ENCODE data around the gene BRMS1L.
"Not testable (repeated sequence)": the region's sequence is repeated elsewhere in the genome, so short reads cannot be mapped to it uniquely, and the experiment has no call there.

The BRMS1L gene

GRCh38 chr14:35821564-35822411 is 4.3 kb upstream of the BRMS1L start:
- DNase-seq (ENCODE audit: low read depth): no peak

- DNase-seq (ENCODE audit: low read depth): no peak
These were observed 3.6 kb upstream of the BRMS1L start for GRCh38 chr14:35822501-35822900.

- not testable (repeated sequence) for DNase-seq (ENCODE audit: low read depth)
These were observed 1.5 kb upstream of the BRMS1L start for GRCh38 chr14:35824446-35825165.

GRCh38 chr14:35825968-35826217 is 245 bp upstream of the BRMS1L start:
- DNase-seq (ENCODE audit: low read depth): no peak

GRCh38 chr14:35826952-35827416 is 846 bp downstream of the BRMS1L start:
- no peak for DNase-seq (ENCODE audit: low read depth)

GRCh38 chr14:35827678-35828472 is 1.7 kb downstream of the BRMS1L start:
- no peak for DNase-seq (ENCODE audit: low read depth)

GRCh38 chr14:35829449-35829848 is 3.3 kb downstream of the BRMS1L start:
- no peak for DNase-seq (ENCODE audit: low read depth)

GRCh38 chr14:35835208-35835982 is 9.3 kb downstream of the BRMS1L start:
- no peak for DNase-seq (ENCODE audit: low read depth)

GRCh38 chr14:35841704-35842103 is 15.6 kb downstream of the BRMS1L start:
- DNase-seq (ENCODE audit: low read depth): not testable (repeated sequence)

- not testable (repeated sequence) for DNase-seq (ENCODE audit: low read depth)
These were observed 16.1 kb downstream of the BRMS1L start for GRCh38 chr14:35842245-35842644.

GRCh38 chr14:35844494-35844893 is 18.4 kb downstream of the BRMS1L start:
- DNase-seq (ENCODE audit: low read depth): no peak

GRCh38 chr14:35847636-35848035 is 21.5 kb downstream of the BRMS1L start:
- DNase-seq (ENCODE audit: low read depth): no peak

- no peak for DNase-seq (ENCODE audit: low read depth)
These were observed 23.0 kb downstream of the BRMS1L start for GRCh38 chr14:35849122-35849521.

- DNase-seq (ENCODE audit: low read depth): no peak
These were observed 25.7 kb downstream of the BRMS1L start for GRCh38 chr14:35851823-35852222.

- no peak for DNase-seq (ENCODE audit: low read depth)
These were observed 27.1 kb downstream of the BRMS1L start for GRCh38 chr14:35853225-35853624.

- no peak for DNase-seq (ENCODE audit: low read depth)
These were observed 28.6 kb downstream of the BRMS1L start for GRCh38 chr14:35854696-35855270.

GRCh38 chr14:35855876-35856481 is 29.8 kb downstream of the BRMS1L start:
- DNase-seq (ENCODE audit: low read depth): no peak

GRCh38 chr14:35858521-35859209 is 32.5 kb downstream of the BRMS1L start:
- DNase-seq (ENCODE audit: low read depth): no peak

- no peak for DNase-seq (ENCODE audit: low read depth)
These were observed 35.2 kb downstream of the BRMS1L start for GRCh38 chr14:35861204-35861868.

All from activated T-cell treated with anti-CD3 and anti-CD28 coated beads for 48 hours (primary cell).